GM12878 (cell line): ENCODE measurements around the gene CTDP1.

Experiments used
- EP300 ChIP-seq, 2 experiments: fragments of 150-350 bp in 1 of 2; IDR thresholded peaks; 2 replicates each; pipeline ENCODE4 v1.6.1; 2011 to 2012; ENCODE audit warnings: low read depth in 2 of 2, low read length in 2 of 2, borderline replicate concordance in 1 of 2, improper control_type of control experiment in 1 of 2, inconsistent platforms in 1 of 2; ENCODE audit not compliant: control insufficient read depth in 1 of 2
- POLR2AphosphoS5 ChIP-seq: IDR thresholded peaks from 2 replicates; pipeline ENCODE4 v1.6.1; 2011; ENCODE audit warnings: mild to moderate bottlenecking, low read length, inconsistent platforms
- RFX5 ChIP-seq: IDR thresholded peaks from 2 replicates; pipeline ENCODE4 v1.6.1; 2011; ENCODE audit warnings: low read depth, low read length, improper control_type of control experiment
- SMC3 ChIP-seq: IDR thresholded peaks from 2 replicates; pipeline ENCODE4 v1.6.1; 2011; ENCODE audit warnings: low read length, improper control_type of control experiment, borderline replicate concordance
- STAT1 ChIP-seq: fragments of 450-650 bp; conservative IDR thresholded peaks from 2 replicates; pipeline ENCODE4 v1.6.1; 2014; ENCODE audit warnings: antibody characterized with exemption, mild to moderate bottlenecking
- TAF1 ChIP-seq: IDR thresholded peaks from 2 replicates; pipeline ENCODE4 v1.6.1; 2011; ENCODE audit warnings: mild to moderate bottlenecking, low read depth, low read length, borderline replicate concordance
- TF ChIP-seq, protein P1 (sequence below): IDR thresholded peaks from 2 replicates; pipeline ENCODE4 v1.6.1; 2012; ENCODE audit warnings: low read depth, low read length, improper control_type of control experiment
- TF ChIP-seq, protein P2 (sequence below): fragments of 450-650 bp; IDR thresholded peaks from 2 replicates; pipeline ENCODE4 v1.6.1; 2017; ENCODE audit warnings: low read depth, mild to moderate bottlenecking, moderate library complexity
- TF ChIP-seq, protein P3 (sequence below): IDR thresholded peaks from 2 replicates; pipeline ENCODE4 v1.6.1; 2012; ENCODE audit warnings: mild to moderate bottlenecking, low read depth, low read length

DNA sequence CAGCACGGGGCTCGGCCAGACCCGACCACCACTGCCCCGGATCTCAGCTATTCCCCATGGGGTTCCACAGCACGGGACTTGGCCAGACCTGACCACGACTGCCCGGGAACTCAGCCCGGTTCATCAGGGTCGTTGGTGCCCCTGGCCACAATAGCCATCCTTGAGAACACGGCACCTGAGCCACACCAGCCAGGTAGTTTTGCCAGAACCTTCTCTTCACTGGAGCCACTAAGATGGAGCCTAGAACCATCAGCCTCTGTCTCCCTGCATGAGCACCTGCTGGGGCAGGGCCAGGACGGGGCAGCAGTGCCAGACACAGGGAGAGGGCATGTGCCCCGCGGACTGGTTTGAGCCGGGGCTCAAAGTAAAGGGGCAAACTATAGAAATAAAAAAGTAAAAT lies 106.7 kb downstream of the CTDP1 start:
- TF ChIP-seq RFX5: no peak
- TF ChIP-seq SMC3: no peak
- TF ChIP-seq, protein P1, sequence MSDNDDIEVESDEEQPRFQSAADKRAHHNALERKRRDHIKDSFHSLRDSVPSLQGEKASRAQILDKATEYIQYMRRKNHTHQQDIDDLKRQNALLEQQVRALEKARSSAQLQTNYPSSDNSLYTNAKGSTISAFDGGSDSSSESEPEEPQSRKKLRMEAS: no peak
- TF ChIP-seq TAF1: no peak
- no peak for TF ChIP-seq POLR2AphosphoS5
- TF ChIP-seq EP300 (IDR thresholded peaks at IDR 0.05; ENCODE audit: borderline replicate concordance in 1 of 2, control insufficient read depth in 1 of 2, low read depth in 2 of 2, low read length in 2 of 2): no peak
- TF ChIP-seq STAT1: no peak
- TF ChIP-seq, protein P2, sequence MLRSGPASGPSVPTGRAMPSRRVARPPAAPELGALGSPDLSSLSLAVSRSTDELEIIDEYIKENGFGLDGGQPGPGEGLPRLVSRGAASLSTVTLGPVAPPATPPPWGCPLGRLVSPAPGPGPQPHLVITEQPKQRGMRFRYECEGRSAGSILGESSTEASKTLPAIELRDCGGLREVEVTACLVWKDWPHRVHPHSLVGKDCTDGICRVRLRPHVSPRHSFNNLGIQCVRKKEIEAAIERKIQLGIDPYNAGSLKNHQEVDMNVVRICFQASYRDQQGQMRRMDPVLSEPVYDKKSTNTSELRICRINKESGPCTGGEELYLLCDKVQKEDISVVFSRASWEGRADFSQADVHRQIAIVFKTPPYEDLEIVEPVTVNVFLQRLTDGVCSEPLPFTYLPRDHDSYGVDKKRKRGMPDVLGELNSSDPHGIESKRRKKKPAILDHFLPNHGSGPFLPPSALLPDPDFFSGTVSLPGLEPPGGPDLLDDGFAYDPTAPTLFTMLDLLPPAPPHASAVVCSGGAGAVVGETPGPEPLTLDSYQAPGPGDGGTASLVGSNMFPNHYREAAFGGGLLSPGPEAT: no peak
- TF ChIP-seq, protein P3, sequence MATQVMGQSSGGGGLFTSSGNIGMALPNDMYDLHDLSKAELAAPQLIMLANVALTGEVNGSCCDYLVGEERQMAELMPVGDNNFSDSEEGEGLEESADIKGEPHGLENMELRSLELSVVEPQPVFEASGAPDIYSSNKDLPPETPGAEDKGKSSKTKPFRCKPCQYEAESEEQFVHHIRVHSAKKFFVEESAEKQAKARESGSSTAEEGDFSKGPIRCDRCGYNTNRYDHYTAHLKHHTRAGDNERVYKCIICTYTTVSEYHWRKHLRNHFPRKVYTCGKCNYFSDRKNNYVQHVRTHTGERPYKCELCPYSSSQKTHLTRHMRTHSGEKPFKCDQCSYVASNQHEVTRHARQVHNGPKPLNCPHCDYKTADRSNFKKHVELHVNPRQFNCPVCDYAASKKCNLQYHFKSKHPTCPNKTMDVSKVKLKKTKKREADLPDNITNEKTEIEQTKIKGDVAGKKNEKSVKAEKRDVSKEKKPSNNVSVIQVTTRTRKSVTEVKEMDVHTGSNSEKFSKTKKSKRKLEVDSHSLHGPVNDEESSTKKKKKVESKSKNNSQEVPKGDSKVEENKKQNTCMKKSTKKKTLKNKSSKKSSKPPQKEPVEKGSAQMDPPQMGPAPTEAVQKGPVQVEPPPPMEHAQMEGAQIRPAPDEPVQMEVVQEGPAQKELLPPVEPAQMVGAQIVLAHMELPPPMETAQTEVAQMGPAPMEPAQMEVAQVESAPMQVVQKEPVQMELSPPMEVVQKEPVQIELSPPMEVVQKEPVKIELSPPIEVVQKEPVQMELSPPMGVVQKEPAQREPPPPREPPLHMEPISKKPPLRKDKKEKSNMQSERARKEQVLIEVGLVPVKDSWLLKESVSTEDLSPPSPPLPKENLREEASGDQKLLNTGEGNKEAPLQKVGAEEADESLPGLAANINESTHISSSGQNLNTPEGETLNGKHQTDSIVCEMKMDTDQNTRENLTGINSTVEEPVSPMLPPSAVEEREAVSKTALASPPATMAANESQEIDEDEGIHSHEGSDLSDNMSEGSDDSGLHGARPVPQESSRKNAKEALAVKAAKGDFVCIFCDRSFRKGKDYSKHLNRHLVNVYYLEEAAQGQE: no peak
